ENCODE data around the gene RABGAP1L. TPM values are rescaled to one million over a fixed set of nuclear protein-coding genes. Genes with fewer than 3 reads are reported as not detected.

Gene RABGAP1L
- total RNA-seq, 4 donors from 2014 or later: 70.5 to 100 (median 92.6) TPM

DNA sequence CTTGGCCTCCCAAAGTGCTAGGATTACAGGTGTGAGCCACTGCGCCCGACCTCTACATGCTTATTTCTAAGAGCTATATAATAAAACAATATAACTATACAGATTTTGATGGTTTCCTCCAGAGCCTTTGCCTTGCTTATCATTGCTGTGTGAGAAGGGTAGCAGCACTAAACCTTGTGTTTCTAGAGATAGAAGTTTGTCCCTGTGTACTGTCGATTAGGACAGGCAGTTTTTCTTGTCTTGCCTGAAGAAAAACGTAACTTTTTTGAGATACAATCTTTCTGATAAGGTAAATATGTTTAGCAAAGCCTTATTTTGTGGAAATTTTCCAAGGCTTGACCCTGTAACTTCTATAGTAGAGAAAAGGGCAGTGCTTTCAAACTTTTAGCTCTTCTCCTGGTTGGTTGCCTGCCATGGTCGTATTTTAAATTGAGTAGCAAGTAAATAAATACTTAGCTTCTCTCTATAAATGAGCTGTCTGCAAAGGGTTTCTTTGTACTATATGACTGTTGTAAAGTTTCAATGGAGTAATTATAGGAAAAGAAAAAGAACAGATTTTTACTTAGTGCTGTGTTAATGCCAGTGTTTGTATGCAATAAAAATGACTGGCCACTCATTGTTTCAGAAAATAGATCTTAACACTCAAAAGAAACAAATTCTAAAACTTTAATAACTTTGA, 754.0 kb downstream of the RABGAP1L start:
- TF ChIP-seq POLR2A (IDR thresholded peaks at IDR 0.05): no peak
- TF ChIP-seq, protein P1, sequence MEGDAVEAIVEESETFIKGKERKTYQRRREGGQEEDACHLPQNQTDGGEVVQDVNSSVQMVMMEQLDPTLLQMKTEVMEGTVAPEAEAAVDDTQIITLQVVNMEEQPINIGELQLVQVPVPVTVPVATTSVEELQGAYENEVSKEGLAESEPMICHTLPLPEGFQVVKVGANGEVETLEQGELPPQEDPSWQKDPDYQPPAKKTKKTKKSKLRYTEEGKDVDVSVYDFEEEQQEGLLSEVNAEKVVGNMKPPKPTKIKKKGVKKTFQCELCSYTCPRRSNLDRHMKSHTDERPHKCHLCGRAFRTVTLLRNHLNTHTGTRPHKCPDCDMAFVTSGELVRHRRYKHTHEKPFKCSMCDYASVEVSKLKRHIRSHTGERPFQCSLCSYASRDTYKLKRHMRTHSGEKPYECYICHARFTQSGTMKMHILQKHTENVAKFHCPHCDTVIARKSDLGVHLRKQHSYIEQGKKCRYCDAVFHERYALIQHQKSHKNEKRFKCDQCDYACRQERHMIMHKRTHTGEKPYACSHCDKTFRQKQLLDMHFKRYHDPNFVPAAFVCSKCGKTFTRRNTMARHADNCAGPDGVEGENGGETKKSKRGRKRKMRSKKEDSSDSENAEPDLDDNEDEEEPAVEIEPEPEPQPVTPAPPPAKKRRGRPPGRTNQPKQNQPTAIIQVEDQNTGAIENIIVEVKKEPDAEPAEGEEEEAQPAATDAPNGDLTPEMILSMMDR (IDR thresholded peaks at IDR 0.05): no peak
- intact Hi-C loops (cut with DNase I): no loop called here
- H3K27ac ChIP-seq: no peak overlapping the region
- WGBS, 2 donors: 88 to 90% methylated on average over 5 of the region's 5 CpGs
- H3K36me3 ChIP-seq: no peaks in the 10 kb centered on the region
- H3K4me1 ChIP-seq: no peaks in the 10 kb centered on the region
- DNase-seq: no peak
- H3K4me3 ChIP-seq (replicated peaks in 1 of 3): no peak overlapping the region
- H3K27me3 ChIP-seq: no peaks in the 10 kb centered on the region
- H3K9me3 ChIP-seq: no peaks in the 10 kb centered on the region

DNA sequence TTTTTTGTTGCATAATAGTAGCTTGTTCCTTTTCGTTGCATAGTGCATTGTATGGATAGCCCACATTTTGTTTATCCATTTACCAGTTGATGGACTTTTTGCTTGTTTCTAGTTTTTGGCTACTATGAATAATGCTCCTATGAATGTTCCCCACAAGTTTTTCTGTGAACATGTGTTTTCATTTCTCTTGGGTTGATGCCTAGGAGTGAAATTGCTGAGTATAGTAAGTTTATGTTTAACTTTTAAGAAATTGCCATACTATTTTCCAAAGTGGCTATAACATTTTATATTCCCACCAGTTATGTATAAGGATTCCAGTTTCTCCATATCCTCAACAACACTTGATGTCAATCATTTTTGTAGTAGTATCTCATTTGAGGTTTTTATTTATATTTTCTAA, 755.7 kb downstream of the RABGAP1L start:
- Histone ChIP-seq H3K9me3 (no peaks in the 10 kb centered on the region), H3K4me1 (no peaks in the 10 kb centered on the region), H3K4me3 (replicated peaks in 1 of 3) (no peak overlapping the region), H3K36me3 (no peaks in the 10 kb centered on the region), H3K27me3 (no peaks in the 10 kb centered on the region), H3K27ac (no peak overlapping the region)
- no peak for DNase-seq
- TF ChIP-seq, protein P1 (IDR thresholded peaks at IDR 0.05): no peak
- WGBS, 2 donors: 42 to 89% methylated on average over 1 of the region's 1 CpG
- intact Hi-C loops (cut with DNase I): no loop called here

DNA sequence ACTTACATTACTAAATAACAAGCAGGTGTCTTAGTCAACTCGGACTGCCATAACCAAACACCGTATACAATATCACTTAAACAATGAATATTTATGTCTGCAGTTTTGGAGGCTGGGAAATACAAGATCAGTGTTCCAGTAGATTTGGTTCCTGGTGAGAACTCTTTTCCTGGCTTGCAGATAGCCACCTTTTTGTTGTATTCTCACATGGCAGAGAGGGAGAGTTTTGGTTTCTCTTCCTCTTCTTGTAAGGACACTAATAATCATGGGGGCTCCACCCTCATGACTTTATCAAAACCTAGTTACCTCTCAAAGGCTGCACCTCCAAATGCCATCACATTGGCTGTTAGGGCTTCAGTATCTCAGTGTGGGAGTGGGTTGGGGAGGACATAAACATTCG, 757.5 kb downstream of the RABGAP1L start:
- no peak for DNase-seq
- intact Hi-C loops (cut with DNase I): no loop called here
- 93 to 95% methylated on average over 3 of the region's 3 CpGs for WGBS, 2 donors

DNA sequence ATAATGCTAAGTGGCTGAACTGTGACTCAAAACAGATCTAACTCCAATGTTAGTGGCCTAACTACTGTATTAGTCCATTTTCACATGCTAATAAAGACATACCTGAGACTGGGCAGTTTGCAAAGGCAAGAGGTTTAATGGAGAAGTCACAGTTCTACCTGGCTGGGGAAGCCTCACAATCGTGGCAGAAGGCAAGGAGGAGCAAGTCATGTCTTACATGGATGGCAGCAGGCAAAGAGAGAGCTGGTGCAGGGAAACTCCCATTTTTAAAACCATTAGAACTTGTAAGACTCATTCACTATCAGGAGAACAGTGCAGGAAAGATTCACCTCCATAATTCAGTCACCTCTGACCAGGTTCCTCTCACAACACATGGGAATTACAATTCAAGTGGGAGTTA, 760.8 kb downstream of the RABGAP1L start:
- H3K27ac ChIP-seq: no peak overlapping the region
- no peaks in the 10 kb centered on the region for H3K9me3 ChIP-seq
- H3K4me3 ChIP-seq (replicated peaks in 1 of 3): no peak overlapping the region
- no peaks in the 10 kb centered on the region for H3K27me3 ChIP-seq
- H3K4me1 ChIP-seq: no peaks in the 10 kb centered on the region
- 82 to 86% methylated on average over 1 of the region's 1 CpG for WGBS, 2 donors
- no peaks in the 10 kb centered on the region for H3K36me3 ChIP-seq
- TF ChIP-seq, protein P1 (IDR thresholded peaks at IDR 0.05): no peak
- TF ChIP-seq POLR2A (IDR thresholded peaks at IDR 0.05): no peak
- DNase-seq: no peak
- intact Hi-C loops (cut with DNase I): no loop called here

More for the DNA sequence above, 757.5 kb downstream of the RABGAP1L start:
- no peak overlapping the region for H3K27ac ChIP-seq
- no peaks in the 10 kb centered on the region for H3K36me3 ChIP-seq
- no peaks in the 10 kb centered on the region for H3K4me1 ChIP-seq
- no peak for TF ChIP-seq POLR2A (IDR thresholded peaks at IDR 0.05)
- TF ChIP-seq, protein P1 (IDR thresholded peaks at IDR 0.05): no peak
- no peak overlapping the region for H3K4me3 ChIP-seq (replicated peaks in 1 of 3)
- H3K9me3 ChIP-seq: no peaks in the 10 kb centered on the region
- H3K27me3 ChIP-seq: no peaks in the 10 kb centered on the region

DNA sequence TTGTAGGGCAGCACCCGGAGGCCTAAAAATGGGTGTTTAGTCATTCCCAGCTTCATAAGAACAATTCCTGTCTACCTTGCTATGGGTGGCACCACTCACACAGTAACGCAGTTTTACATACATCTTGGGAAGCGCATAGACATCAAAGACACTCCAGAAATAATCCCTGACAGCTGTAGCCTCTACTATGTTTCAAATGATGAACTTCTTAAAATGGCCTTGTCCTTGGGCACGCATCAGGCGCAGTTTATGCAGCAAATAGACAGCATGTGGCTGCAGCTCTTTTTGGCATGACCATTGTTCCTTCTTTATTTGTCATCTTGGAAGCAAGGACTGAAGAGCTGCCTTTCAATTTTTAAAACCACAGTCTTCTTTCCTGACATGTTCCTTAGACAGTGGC, 762.8 kb downstream of the RABGAP1L start:
- Histone ChIP-seq H3K27me3 (no peaks in the 10 kb centered on the region), H3K27ac (no peak overlapping the region), H3K9me3 (no peaks in the 10 kb centered on the region), H3K4me1 (no peaks in the 10 kb centered on the region), H3K4me3 (replicated peaks in 1 of 3) (no peak overlapping the region), H3K36me3 (no peaks in the 10 kb centered on the region)
- 94 to 100% methylated on average over 5 of the region's 5 CpGs for WGBS, 2 donors
- no peak for DNase-seq
- intact Hi-C loops (cut with DNase I): no loop called here
- no peak for TF ChIP-seq POLR2A (IDR thresholded peaks at IDR 0.05)
- TF ChIP-seq, protein P1 (IDR thresholded peaks at IDR 0.05): no peak

All from thyroid gland (tissue), 4 donors.